Duodenal mucosa (tissue), 2 donors: ENCODE measurements around the gene SQSTM1.

Experiments used
- H3K27ac ChIP-seq: one replicate; pipeline ENCODE4 v1.7.0; 2013; ENCODE audit warnings: low read depth, low read length
- H3K27me3 ChIP-seq, 2 donors: one replicate each; pipeline ENCODE4 v1.7.0; 2013; ENCODE audit warnings: low read length in 2 of 2, control low read depth in 1 of 2; ENCODE audit not compliant: insufficient read depth in 2 of 2, control insufficient read depth in 1 of 2
- H3K36me3 ChIP-seq, 2 donors: one replicate each; pipeline ENCODE4 v1.7.0; 2013; ENCODE audit warnings: low read length in 2 of 2, control low read depth in 1 of 2; ENCODE audit not compliant: insufficient read depth in 2 of 2, control insufficient read depth in 1 of 2
- H3K4me1 ChIP-seq, 2 donors: one replicate each; pipeline ENCODE4 v1.7.0; 2013; ENCODE audit warnings: low read length in 2 of 2, control low read depth in 1 of 2; ENCODE audit not compliant: insufficient read depth in 2 of 2, control insufficient read depth in 1 of 2
- H3K4me3 ChIP-seq, 2 donors: one replicate each; pipeline ENCODE4 v1.7.0; 2013; ENCODE audit warnings: low read length in 2 of 2, low read depth in 1 of 2
- H3K9ac ChIP-seq, 2 donors: one replicate each; pipeline ENCODE4 v1.7.0; 2013; ENCODE audit warnings: low read length in 2 of 2, low read depth in 1 of 2
- H3K9me3 ChIP-seq, 2 donors: one replicate each; pipeline ENCODE4 v1.7.0; 2013; ENCODE audit warnings: low read length in 2 of 2, control low read depth in 1 of 2; ENCODE audit not compliant: control insufficient read depth in 1 of 2

The SQSTM1 gene

GRCh38 chr5:179805529-179806249, 15.0 kb upstream of the SQSTM1 start:
- Histone ChIP-seq H3K9me3 (no peaks in the 10 kb centered on the region), H3K4me1 (peaks cover 39 to 43% of the 10 kb centered on the region in 2 donors), H3K27ac (peak overlapping the region; percentile 95), H3K4me3 (peak overlapping the region; percentile 77 to 80), H3K27me3 (no peaks in the 10 kb centered on the region), H3K9ac (peak overlapping the region; percentile 73 to 86), H3K36me3 (peaks cover 13 to 16% of the 10 kb centered on the region in 2 donors)

DNA sequence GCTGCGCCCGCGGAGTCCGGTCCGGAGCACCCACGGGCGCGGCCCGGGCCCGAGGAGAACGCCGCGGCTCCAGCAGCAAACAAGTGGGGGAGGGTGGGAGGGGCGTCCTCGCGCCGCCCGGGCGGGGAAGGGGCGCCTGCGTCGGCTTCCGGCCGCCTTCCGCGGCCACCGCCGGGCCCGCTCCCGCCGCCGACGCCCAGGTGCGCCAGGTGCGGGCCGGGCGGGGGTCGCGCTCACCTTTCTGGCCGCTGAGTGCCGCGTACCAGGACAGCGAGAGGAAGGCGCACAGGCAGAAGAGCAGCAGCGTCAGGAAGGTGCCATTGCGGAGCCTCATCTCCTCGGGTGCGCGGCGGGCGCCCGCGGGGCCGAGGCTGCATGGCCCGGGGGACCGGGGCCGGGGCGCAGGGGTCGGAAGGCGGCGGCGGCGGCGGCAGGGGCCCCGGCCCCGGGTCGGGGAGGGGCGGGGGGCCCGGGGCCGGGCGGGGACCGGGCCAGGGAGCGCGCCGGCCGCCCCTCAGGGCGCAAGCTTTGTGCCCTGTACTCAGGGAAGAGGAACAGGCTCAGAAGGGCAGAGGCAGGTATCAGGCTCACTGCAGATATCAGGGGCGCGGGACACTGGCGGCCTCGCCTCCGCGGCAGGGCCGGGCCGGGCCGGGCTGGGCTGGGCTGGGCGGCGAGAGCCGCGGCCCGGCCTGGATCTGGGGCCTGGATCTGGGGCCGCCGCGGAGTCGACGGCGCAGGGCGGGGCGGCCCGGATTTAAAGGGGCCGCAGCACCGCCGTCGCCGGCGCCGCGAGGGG, 14.3 kb upstream of the SQSTM1 start, which contains the start of gene MGAT4B:
TSS of gene MGAT4B (minus strand) at position 617 of the 799 bp plus-strand sequence. CDS start at position 334, 283 bp downstream.
- H3K4me3 ChIP-seq, result peak within 1 kb of the TSS; percentile 77 to 80
- no peaks in the 10 kb centered on the region for H3K27me3 ChIP-seq
- H3K36me3 ChIP-seq, result peaks cover 5 to 10% of the 10 kb centered on the region in 2 donors
- H3K9me3 ChIP-seq, result no peaks in the 10 kb centered on the region
- H3K27ac ChIP-seq, result peak within 1 kb of the TSS; percentile 95
- H3K9ac ChIP-seq, result peak within 1 kb of the TSS; percentile 73 to 86
- peaks cover 39 to 43% of the 10 kb centered on the region in 2 donors for H3K4me1 ChIP-seq

DNA sequence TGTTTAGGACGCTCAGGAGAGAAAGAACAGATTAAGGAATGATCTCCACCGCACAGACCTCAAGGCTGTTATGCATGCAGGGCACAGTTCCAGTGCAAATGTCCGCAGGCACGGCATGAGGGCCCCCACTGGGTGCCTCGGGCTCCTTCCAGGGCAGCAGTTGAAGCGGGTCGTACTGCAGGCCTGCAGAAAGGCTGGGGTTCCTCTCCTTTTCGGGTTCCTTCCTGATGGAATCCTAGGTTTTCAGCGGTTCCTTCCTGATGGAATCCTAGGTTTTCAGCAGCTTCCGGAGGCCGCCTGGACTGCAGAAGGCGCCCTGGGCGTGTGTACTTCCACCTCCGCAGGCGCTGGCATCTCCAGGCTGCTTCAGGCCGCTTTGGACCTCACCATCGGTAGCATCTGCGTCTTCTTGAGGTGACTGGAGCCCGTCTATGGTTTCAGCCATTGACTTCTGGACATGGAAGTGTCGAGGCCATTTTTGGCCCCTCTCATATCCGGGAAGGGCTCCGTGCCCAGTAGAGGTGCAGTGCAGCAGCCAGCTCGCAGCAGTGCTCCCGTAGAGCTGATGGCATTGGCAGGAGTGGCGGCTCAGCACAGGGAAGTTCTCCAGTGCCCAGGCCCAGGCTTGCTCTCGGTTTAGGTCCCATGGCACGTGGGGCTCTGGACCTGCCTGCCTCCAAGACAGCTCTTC, 8.4 kb upstream of the SQSTM1 start:
- Histone ChIP-seq H3K9me3 (no peaks in the 10 kb centered on the region), H3K27me3 (no peaks in the 10 kb centered on the region), H3K4me1 (peaks cover 6 to 8% of the 10 kb centered on the region in 2 donors), H3K9ac (no peak overlapping the region), H3K27ac (no peak overlapping the region), H3K4me3 (no peak overlapping the region), H3K36me3 (no peaks in the 10 kb centered on the region)

DNA sequence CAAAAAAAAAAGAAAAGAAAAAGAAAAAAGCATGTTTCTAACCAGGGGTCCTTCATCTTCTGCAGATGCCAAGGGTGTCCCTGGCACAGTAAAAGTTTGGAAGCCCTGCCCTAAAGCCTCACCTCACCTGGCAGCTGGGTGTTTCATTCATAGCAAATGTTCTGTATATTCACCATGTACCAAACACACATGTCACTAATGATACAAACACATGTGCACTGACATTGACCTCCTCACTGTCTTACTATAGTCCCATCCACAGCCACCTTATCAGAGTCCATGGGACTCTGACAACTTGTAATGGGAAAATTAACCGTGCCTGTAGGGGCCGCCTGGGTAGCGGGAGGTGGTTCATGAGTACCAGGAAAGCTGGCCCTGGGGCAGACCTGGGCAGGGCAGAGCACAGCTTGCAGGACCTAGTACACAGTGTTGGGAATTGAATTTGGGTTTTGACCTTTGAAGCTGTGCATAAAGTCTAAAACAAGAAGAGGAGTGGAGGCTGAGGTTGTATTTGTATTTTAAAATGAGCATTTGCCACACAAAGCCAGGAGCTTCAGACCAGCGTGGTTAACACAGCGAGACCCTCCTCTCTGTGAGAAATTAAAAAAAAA, 7.6 kb upstream of the SQSTM1 start:
- Histone ChIP-seq H3K4me1 (peaks cover 4 to 11% of the 10 kb centered on the region in 2 donors), H3K27ac (no peak overlapping the region), H3K36me3 (no peaks in the 10 kb centered on the region), H3K9me3 (no peaks in the 10 kb centered on the region), H3K27me3 (no peaks in the 10 kb centered on the region), H3K9ac (no peak overlapping the region), H3K4me3 (no peak overlapping the region)

- H3K4me3 ChIP-seq, result no peak overlapping the region
- H3K36me3 ChIP-seq, result no peaks in the 10 kb centered on the region
- H3K27ac ChIP-seq, result no peak overlapping the region
- no peaks in the 10 kb centered on the region for H3K27me3 ChIP-seq
- H3K9ac ChIP-seq, result no peak overlapping the region
- H3K4me1 ChIP-seq, result peaks cover 9 to 17% of the 10 kb centered on the region in 2 donors
- H3K9me3 ChIP-seq, result no peaks in the 10 kb centered on the region
Observed at GRCh38 chr5:179814090-179814489, 6.6 kb upstream of the SQSTM1 start.

- no peaks in the 10 kb centered on the region for H3K36me3 ChIP-seq
- H3K9me3 ChIP-seq, result no peaks in the 10 kb centered on the region
- H3K4me3 ChIP-seq, result no peak overlapping the region
- H3K9ac ChIP-seq, result no peak overlapping the region
- H3K27ac ChIP-seq, result no peak overlapping the region
- H3K4me1 ChIP-seq, result peaks cover 22 to 30% of the 10 kb centered on the region in 2 donors
- no peaks in the 10 kb centered on the region for H3K27me3 ChIP-seq
Observed at GRCh38 chr5:179815491-179816249, 5.0 kb upstream of the SQSTM1 start.

GRCh38 chr5:179816401-179816795, 4.3 kb upstream of the SQSTM1 start:
- Histone ChIP-seq H3K27me3 (no peaks in the 10 kb centered on the region), H3K4me1 (peaks cover 22 to 30% of the 10 kb centered on the region in 2 donors), H3K9me3 (no peaks in the 10 kb centered on the region), H3K36me3 (no peaks in the 10 kb centered on the region), H3K4me3 (peak overlapping the region; percentile 30 to 45), H3K9ac (peak overlapping the region in 1 of 2 donors; percentile 25), H3K27ac (no peak overlapping the region)

DNA sequence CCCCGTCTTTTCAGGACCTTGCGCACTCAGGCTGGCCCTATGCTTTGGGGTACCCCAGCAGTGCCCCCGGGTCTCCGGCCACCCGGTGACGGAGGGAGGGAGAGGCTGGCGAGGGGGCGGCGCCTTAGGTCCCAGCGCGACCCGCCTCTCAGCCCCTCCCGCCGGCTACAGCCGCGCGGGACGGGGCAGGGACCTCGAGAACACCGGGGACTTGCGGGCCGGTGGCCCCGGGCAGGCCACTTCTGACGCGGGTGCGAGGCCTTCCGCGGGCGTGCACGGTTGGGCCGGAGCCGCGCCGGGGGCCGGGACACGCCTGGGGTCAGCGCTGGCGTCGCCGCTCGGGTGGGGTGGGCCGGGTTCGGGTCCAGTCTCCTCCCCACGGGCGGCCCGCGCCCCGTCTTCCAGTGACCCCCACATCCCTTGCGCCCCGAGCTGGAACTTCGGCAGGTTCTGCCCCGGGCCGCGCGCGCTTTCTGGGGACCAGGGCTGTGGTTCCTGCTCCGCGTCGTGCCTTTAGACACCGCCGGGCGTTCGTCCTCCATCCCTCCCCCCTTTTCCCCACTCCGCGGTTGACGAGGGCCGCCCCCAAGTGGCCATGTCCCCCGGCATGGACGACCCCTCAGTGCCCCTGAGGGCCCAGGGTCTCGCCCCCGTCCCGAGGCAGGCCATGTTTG, 3.8 kb upstream of the SQSTM1 start:
- Histone ChIP-seq H3K27me3 (no peaks in the 10 kb centered on the region), H3K4me1 (peaks cover 23 to 33% of the 10 kb centered on the region in 2 donors), H3K4me3 (peak overlapping the region; percentile 30 to 45), H3K9ac (peak overlapping the region; percentile 25 to 47), H3K36me3 (peaks cover 0 to under 1% of the 10 kb centered on the region in 2 donors), H3K27ac (no peak overlapping the region), H3K9me3 (no peaks in the 10 kb centered on the region)

- no peaks in the 10 kb centered on the region for H3K27me3 ChIP-seq
- peak overlapping the region; percentile 25 to 47 for H3K9ac ChIP-seq
- H3K4me1 ChIP-seq, result peaks cover 28 to 39% of the 10 kb centered on the region in 2 donors
- H3K27ac ChIP-seq, result no peak overlapping the region
- H3K36me3 ChIP-seq, result peaks cover 2 to 5% of the 10 kb centered on the region in 2 donors
- H3K9me3 ChIP-seq, result no peaks in the 10 kb centered on the region
- peak overlapping the region; percentile 30 to 45 for H3K4me3 ChIP-seq
Observed at GRCh38 chr5:179817470-179817840, 3.2 kb upstream of the SQSTM1 start.
